GM12878 (cell line): ENCODE results near the gene FBXL22. TPM values are rescaled to one million over a fixed set of nuclear protein-coding genes. Genes with fewer than 3 reads are reported as not detected.

Experiments
- ATAC-seq: fragments of 200-7000 bp; cut with Tn5 transposase; 3 replicates; pipeline ENCODE4 v1.9.1; 2020; ENCODE audit warnings: mild to moderate bottlenecking, moderate library complexity
- BruUV-seq: library from RNA; stranded (reverse); fragments of 400-500 nt; replicated peaks from 2 replicates; lab custom pipeline; 2021; lab: Mats Ljungman, UMichigan
- CTCF ChIA-PET: fragments of 300-600 bp; sonication (Branson Sonifier 250); formaldehyde crosslinking; extraction: SDS; loops from one replicate; lab custom pipeline; 2021; ENCODE audit warnings: inconsistent platforms; lab: Yijun Ruan, JAX
- POLR2A ChIA-PET: fragments of 350-600 bp; formaldehyde crosslinking; extraction: SDS; loops from one replicate; lab custom pipeline; 2021; ENCODE audit warnings: inconsistent platforms; lab: Charles Lee
- RAD21 ChIA-PET: fragments of 300-600 bp; sonication (Branson Sonifier 250); formaldehyde crosslinking; loops from one replicate; lab custom pipeline; 2023; ENCODE audit warnings: antibody characterized with exemption; ENCODE audit not compliant: unreplicated experiment; lab: Charles Lee
- SMC1A ChIA-PET: fragments of 300-600 bp; sonication (Branson Sonifier 250); formaldehyde crosslinking; loops from one replicate; lab custom pipeline; 2023; ENCODE audit not compliant: unreplicated experiment, uncharacterized antibody; lab: Charles Lee
- DNase-seq: peaks from one replicate; pipeline ENCODE4 v3.0.0-alpha.2; 2011; ENCODE audit warnings: low read depth, low spot score
- FAIRE-seq: peaks from 3 replicates; lab custom pipeline; 2011; peaks lifted over from hg19 to GRCh38; lab: Jason Lieb, UNC
- H2AFZ ChIP-seq: 2 replicates; pipeline ENCODE4 v1.6.0; 2011; ENCODE audit warnings: low read depth, low read length, control low read depth; ENCODE audit not compliant: control insufficient read depth
- H3K27ac ChIP-seq: 2 replicates; pipeline ENCODE4 v1.5.1; 2011; ENCODE audit warnings: control low read depth; ENCODE audit not compliant: control insufficient read depth, insufficient read depth
- H3K27me3 ChIP-seq, 2 experiments: replicated peaks in 1 of 2; 2 replicates each; pipeline versions ENCODE4 v1.6.0 to v1.6.1; 2011; ENCODE audit warnings: low read length in 1 of 2; ENCODE audit not compliant: control insufficient read depth in 2 of 2, insufficient read depth in 2 of 2
- H3K36me3 ChIP-seq, 2 experiments: 2 replicates each; pipeline ENCODE4 v1.5.1; 2011; ENCODE audit warnings: low read length in 1 of 2; ENCODE audit not compliant: control insufficient read depth in 2 of 2, insufficient read depth in 2 of 2
- H3K4me1 ChIP-seq: 2 replicates; pipeline ENCODE4 v1.6.1; 2011; ENCODE audit warnings: mild to moderate bottlenecking, low read length, moderate library complexity, mixed read lengths; ENCODE audit not compliant: control insufficient read depth, insufficient read depth
- H3K4me2 ChIP-seq: 2 replicates; pipeline ENCODE4 v1.6.0; 2011; ENCODE audit warnings: control low read depth; ENCODE audit not compliant: control insufficient read depth, insufficient read depth
- H3K4me3 ChIP-seq: fragments of 200-600 bp; sonication (generic); 2 replicates; pipeline ENCODE4 v1.5.1; 2016
- H3K79me2 ChIP-seq: 2 replicates; pipeline ENCODE4 v1.6.0; 2011; ENCODE audit warnings: low read length; ENCODE audit not compliant: control insufficient read depth, insufficient read depth
- H3K9ac ChIP-seq: 2 replicates; pipeline ENCODE4 v1.8.0; 2011; ENCODE audit warnings: low read length, control low read depth, mixed read lengths; ENCODE audit not compliant: control insufficient read depth, insufficient read depth
- H3K9me3 ChIP-seq: replicated peaks from 3 replicates; pipeline ENCODE4 v1.5.1; 2011; ENCODE audit warnings: mild to moderate bottlenecking, low read length; ENCODE audit not compliant: control insufficient read depth, insufficient read depth
- H4K20me1 ChIP-seq: 2 replicates; pipeline ENCODE4 v1.6.0; 2011; ENCODE audit not compliant: control insufficient read depth, insufficient read depth
- EGR1 ChIP-seq, 2 experiments: IDR thresholded peaks; 1 replicate in 1 of 2; 2 replicates in 1 of 2; pipeline ENCODE4 v1.6.1; 2011 to 2012; ENCODE audit warnings: low read depth in 2 of 2, low read length in 2 of 2, borderline replicate concordance in 1 of 2, mild to moderate bottlenecking in 1 of 2, moderate library complexity in 1 of 2
- EP300 ChIP-seq, 2 experiments: fragments of 150-350 bp in 1 of 2; IDR thresholded peaks; 2 replicates each; pipeline ENCODE4 v1.6.1; 2011 to 2012; ENCODE audit warnings: low read depth in 2 of 2, low read length in 2 of 2, borderline replicate concordance in 1 of 2, improper control_type of control experiment in 1 of 2, inconsistent platforms in 1 of 2; ENCODE audit not compliant: control insufficient read depth in 1 of 2
- EZH2 ChIP-seq: IDR thresholded peaks from 2 replicates; pipeline ENCODE4 v1.6.1; 2012; ENCODE audit warnings: low read depth, mild to moderate bottlenecking, control low read depth, inconsistent platforms, low read length, borderline replicate concordance; ENCODE audit not compliant: control insufficient read depth
- LARP7 ChIP-seq: fragments of 450-650 bp; IDR thresholded peaks from 2 replicates; pipeline ENCODE4 v1.6.1; 2017; ENCODE audit warnings: mild to moderate bottlenecking
- MEF2B ChIP-seq: fragments of 450-650 bp; IDR thresholded peaks from 2 replicates; pipeline ENCODE4 v1.6.1; 2018; ENCODE audit warnings: mild to moderate bottlenecking, moderate library complexity; ENCODE audit not compliant: partially characterized antibody, poor library complexity, severe bottlenecking
- MXI1 ChIP-seq: fragments of 150-350 bp; IDR thresholded peaks from 2 replicates; pipeline ENCODE4 v1.6.1; 2011; ENCODE audit warnings: low read depth, mild to moderate bottlenecking, inconsistent platforms, low read length, improper control_type of control experiment
- POU2F2 ChIP-seq: IDR thresholded peaks from 3 replicates; pipeline ENCODE4 v1.6.1; 2011; ENCODE audit warnings: low read depth, mild to moderate bottlenecking, low read length, borderline replicate concordance
- RAD51 ChIP-seq: fragments of 450-650 bp; IDR thresholded peaks from 2 replicates; pipeline ENCODE4 v1.6.1; 2016; ENCODE audit warnings: moderate library complexity, mild to moderate bottlenecking, inconsistent platforms
- STAT1 ChIP-seq: fragments of 450-650 bp; conservative IDR thresholded peaks from 2 replicates; pipeline ENCODE4 v1.6.1; 2014; ENCODE audit warnings: antibody characterized with exemption, mild to moderate bottlenecking
- TCF12 ChIP-seq: IDR thresholded peaks from 2 replicates; pipeline ENCODE4 v1.6.1; 2011; ENCODE audit warnings: low read depth, mild to moderate bottlenecking, low read length
- USF2 ChIP-seq: IDR thresholded peaks from 2 replicates; pipeline ENCODE4 v1.6.1; 2011; ENCODE audit warnings: low read depth, low read length, improper control_type of control experiment, borderline replicate concordance
- WGBS: methylation state at CpG from one replicate; pipeline ENCODE4 v1.1.6; 2016; ENCODE audit warnings: low lambda C conversion rate; ENCODE audit not compliant: insufficient replicate concordance, insufficient coverage; ENCODE audit errors: missing lambda C conversion rate; 5-methylcytosine and 5-hydroxymethylcytosine counted together
- in situ Hi-C: fragments of 300-500 bp; cut with MboI; formaldehyde crosslinking; loops from 9 replicates; pipeline ENCODE4 v1.14.3; 2018; ENCODE audit warnings: mixed read lengths
- intact Hi-C: fragments of 100-400 bp; cut with micrococcal nuclease; formaldehyde crosslinking; loops from one replicate; pipeline ENCODE4 v1.14.2; 2022; ENCODE audit not compliant: unreplicated experiment
- polyA plus RNA-seq, 11 experiments: library from polyadenylated mRNA; depleted of rRNA in 4 of 11; unstranded in 6 of 11; stranded (reverse) in 5 of 11; fragments of >200 nt; fragmentation: Nextera tagmentation in 4 of 11; fragmentation: Illumina TruSeq in 1 of 11; extraction: Ambion mirVana in 4 of 11; extraction: Trizol in 1 of 11; gene quantifications; 1 replicate in 1 of 11; 2 replicates in 10 of 11; pipeline versions ENCODE4 v1.2.1 to v1.2.3, GENCODE V29; 2011 to 2016; ENCODE audit warnings: inconsistent platforms in 2 of 11, missing spikeins in 2 of 11, low read depth in 1 of 11
- total RNA-seq, 4 experiments: library from RNA; depleted of rRNA in 3 of 4; stranded (reverse); fragments of >200 nt in 3 of 4; fragmentation: Illumina TruSeq in 1 of 4; extraction: Trizol in 1 of 4; gene quantifications; 2 replicates each; pipeline versions ENCODE4 v1.2.1 to v1.2.3, GENCODE V29; 2013 to 2021
- TF ChIP-seq, protein P1 (sequence below): fragments of 450-650 bp; IDR thresholded peaks from 2 replicates; pipeline ENCODE4 v1.6.1; 2018; ENCODE audit warnings: borderline replicate concordance, mild to moderate bottlenecking; ENCODE audit not compliant: partially characterized antibody

The FBXL22 gene
- total and polyA plus RNA-seq, 10 of the 15 experiments (the other 5 are each of a cell fraction or from before 2014, with no cell fraction given) = 0.05 to 2.6 (median 0.52) TPM

DNA sequence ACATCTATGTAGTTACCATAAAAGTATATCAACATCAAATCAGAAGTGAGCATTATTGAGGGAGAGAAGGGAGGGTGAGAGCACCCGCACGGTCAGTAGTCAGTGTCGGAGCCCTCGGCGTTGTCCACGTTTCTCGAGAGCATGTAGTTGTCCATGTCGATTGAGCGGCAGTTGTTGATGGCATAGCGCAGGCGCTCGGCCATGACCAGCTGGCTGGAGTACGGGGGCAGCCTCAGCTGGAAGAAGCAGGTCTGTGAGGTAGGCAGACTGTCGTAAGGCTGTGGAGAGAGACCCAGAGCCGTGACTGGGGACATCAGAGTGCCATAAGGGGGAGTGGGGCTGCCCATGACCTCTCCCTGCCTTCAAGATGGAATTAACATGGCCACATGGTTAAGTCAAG lies 11.8 kb downstream of the FBXL22 start:
- H3K36me3 ChIP-seq = peaks cover 11 to 23% of the 10 kb centered on the region in 2 experiments
- SMC1A ChIA-PET = interaction anchor here (0.6 to 4.2 kb wide), 17 partner anchors 13 to 536 kb away, joined by 3 to 42 read pairs (median 6); no protein-coding TSS in a partner anchor
- H3K9ac ChIP-seq = no peak overlapping the region
- FAIRE-seq (no peak), ATAC-seq (no peak), DNase-seq (no peak)
- H3K27ac ChIP-seq = no peak overlapping the region
- in situ Hi-C loops = no loop called here
- CTCF ChIA-PET = interaction anchor here (1.1 to 7.4 kb wide), 25 partner anchors 9 to 484 kb away, joined by 3 to 87 read pairs (median 8); partner anchors contain the start of genes CIAO2A and DAPK2
- H3K4me3 ChIP-seq = no peak overlapping the region
- WGBS = 98% methylated on average over 15 of the region's 15 CpGs
- H3K4me1 ChIP-seq = peaks cover 16% of the 10 kb centered on the region
- BruUV-seq = no TSS peak
- POLR2A ChIA-PET = interaction anchor here (1.1 kb wide), 2 partner anchors 18 to 68 kb away, joined by 3 to 5 read pairs; no protein-coding TSS in a partner anchor
- TF ChIP-seq STAT1 = no peak
- H3K79me2 ChIP-seq = no peaks in the 10 kb centered on the region
- H3K4me2 ChIP-seq = no peak overlapping the region
- H3K27me3 ChIP-seq = no peaks in the 10 kb centered on the region
- no peaks in the 10 kb centered on the region for H3K9me3 ChIP-seq
- H4K20me1 ChIP-seq = no peaks in the 10 kb centered on the region
- H2AFZ ChIP-seq = no peak overlapping the region
- RAD21 ChIA-PET = interaction anchor here (1.0 to 2.9 kb wide), 12 partner anchors 10 to 484 kb away, joined by 3 to 27 read pairs (median 6); partner anchors contain the start of gene FBXL22
- intact Hi-C loops = no loop called here

DNA sequence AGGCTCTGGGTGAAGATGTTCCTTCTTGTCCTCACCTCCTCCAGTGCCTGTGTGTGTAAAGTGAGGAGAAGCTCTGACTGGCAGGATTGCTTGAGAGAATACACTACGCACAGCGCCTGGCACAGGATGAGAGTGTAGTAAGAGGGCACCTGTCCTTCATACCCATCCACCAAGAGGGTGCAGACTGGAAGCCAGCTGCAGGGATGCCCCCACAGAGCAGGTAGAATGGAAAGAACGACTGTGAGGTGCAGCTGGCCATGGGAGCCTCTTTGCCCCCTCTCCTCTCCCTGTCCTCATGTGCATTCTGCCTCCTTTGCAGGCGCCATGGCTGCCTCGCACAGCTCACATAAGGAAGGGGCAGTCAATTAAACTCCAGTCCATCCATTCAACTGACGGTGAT lies 12.3 kb downstream of the FBXL22 start:
- FAIRE-seq = no peak
- Histone ChIP-seq H3K4me3 (no peak overlapping the region), H3K79me2 (no peaks in the 10 kb centered on the region), H3K9me3 (no peaks in the 10 kb centered on the region), H3K4me2 (no peak overlapping the region), H4K20me1 (no peaks in the 10 kb centered on the region), H3K27ac (no peak overlapping the region), H3K4me1 (peaks cover 16% of the 10 kb centered on the region), H3K27me3 (no peaks in the 10 kb centered on the region), H3K36me3 (peaks cover 11 to 23% of the 10 kb centered on the region in 2 experiments), H2AFZ (no peak overlapping the region), H3K9ac (no peak overlapping the region)
- no peak for ATAC-seq
- RAD21 ChIA-PET = interaction anchor here (0.6 to 2.9 kb wide), 42 partner anchors 8 to 544 kb away, joined by 3 to 27 read pairs (median 4); partner anchors contain the start of genes DAPK2 and FBXL22
- POLR2A ChIA-PET = interaction anchor here (0.6 to 1.2 kb wide), 4 partner anchors 14 to 374 kb away, joined by 3 to 5 read pairs (median 3); no protein-coding TSS in a partner anchor
- intact Hi-C loops (no loop called here), in situ Hi-C loops (no loop called here)
- BruUV-seq = no TSS peak
- 83% methylated on average over 6 of the region's 6 CpGs for WGBS
- CTCF ChIA-PET = interaction anchor here (0.6 to 7.4 kb wide), 63 partner anchors 7 to 762 kb away, joined by 3 to 87 read pairs (median 4); partner anchors contain the start of genes CIAO2A and DAPK2
- SMC1A ChIA-PET = interaction anchor here (0.6 to 4.2 kb wide), 49 partner anchors 8 to 536 kb away, joined by 3 to 42 read pairs (median 4); partner anchors contain the start of gene SNX1
- DNase-seq = no peak
- no peak for TF ChIP-seq POU2F2
- TF ChIP-seq MXI1 = no peak
- no peak for TF ChIP-seq EGR1 (IDR thresholded peaks at IDR 0.05; ENCODE audit: borderline replicate concordance in 1 of 2, low read depth in 2 of 2, low read length in 2 of 2)
- TF ChIP-seq LARP7 = no peak
- no peak for TF ChIP-seq USF2
- no peak for TF ChIP-seq MEF2B
- TF ChIP-seq RAD51 = no peak
- no peak for TF ChIP-seq TCF12
- TF ChIP-seq EZH2 = no peak
- no peak for TF ChIP-seq EP300 (IDR thresholded peaks at IDR 0.05; ENCODE audit: borderline replicate concordance in 1 of 2, control insufficient read depth in 1 of 2, low read depth in 2 of 2, low read length in 2 of 2)
- TF ChIP-seq, protein P1, sequence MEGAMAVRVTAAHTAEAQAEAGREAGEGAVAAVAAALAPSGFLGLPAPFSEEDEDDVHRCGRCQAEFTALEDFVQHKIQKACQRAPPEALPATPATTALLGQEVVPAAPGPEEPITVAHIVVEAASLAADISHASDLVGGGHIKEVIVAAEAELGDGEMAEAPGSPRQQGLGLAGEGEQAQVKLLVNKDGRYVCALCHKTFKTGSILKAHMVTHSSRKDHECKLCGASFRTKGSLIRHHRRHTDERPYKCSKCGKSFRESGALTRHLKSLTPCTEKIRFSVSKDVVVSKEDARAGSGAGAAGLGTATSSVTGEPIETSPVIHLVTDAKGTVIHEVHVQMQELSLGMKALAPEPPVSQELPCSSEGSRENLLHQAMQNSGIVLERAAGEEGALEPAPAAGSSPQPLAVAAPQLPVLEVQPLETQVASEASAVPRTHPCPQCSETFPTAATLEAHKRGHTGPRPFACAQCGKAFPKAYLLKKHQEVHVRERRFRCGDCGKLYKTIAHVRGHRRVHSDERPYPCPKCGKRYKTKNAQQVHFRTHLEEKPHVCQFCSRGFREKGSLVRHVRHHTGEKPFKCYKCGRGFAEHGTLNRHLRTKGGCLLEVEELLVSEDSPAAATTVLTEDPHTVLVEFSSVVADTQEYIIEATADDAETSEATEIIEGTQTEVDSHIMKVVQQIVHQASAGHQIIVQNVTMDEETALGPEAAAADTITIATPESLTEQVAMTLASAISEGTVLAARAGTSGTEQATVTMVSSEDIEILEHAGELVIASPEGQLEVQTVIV = no peak
